Left colon (tissue), 2 donors: Measurements from ENCODE around the gene CSF1R. TPM values are rescaled to one million over a fixed set of nuclear protein-coding genes. Genes with fewer than 3 reads are reported as not detected.

Experiments
- ATAC-seq: fragments of 200-7000 bp; cut with Tn5 transposase; one replicate; pipeline ENCODE4 v1.9.1; 2020; ENCODE audit warnings: mild to moderate bottlenecking, moderate library complexity
- DNase-seq, 2 donors: peaks; one replicate each; pipeline ENCODE4 v3.0.0-alpha.2; 2020
- intact Hi-C, 2 donors: fragments of 100-400 bp; cut with DNase I in 1 of 2; cut with micrococcal nuclease in 1 of 2; formaldehyde crosslinking; loops; one replicate each; pipeline versions ENCODE4 v1.11.2 to v1.14.0; 2022; cut with DNase I, micrococcal nuclease
- total RNA-seq, 2 donors: library from RNA; stranded (reverse); fragmentation: NEBNext Ultra II Directional; extraction: Animal tissue kit (Norgen Biotek cat#: 25700); gene quantifications; one replicate each; pipeline ENCODE4 v1.2.1, GENCODE V29; 2021
- donor health status: DM: no; HTN: no; CAD: no.
- donor health status: DM: yes; HTN: yes; CAD: no.

CSF1R gene
- total RNA-seq, 2 donors from 2014 or later: 6.9 to 32.2 TPM

DNA sequence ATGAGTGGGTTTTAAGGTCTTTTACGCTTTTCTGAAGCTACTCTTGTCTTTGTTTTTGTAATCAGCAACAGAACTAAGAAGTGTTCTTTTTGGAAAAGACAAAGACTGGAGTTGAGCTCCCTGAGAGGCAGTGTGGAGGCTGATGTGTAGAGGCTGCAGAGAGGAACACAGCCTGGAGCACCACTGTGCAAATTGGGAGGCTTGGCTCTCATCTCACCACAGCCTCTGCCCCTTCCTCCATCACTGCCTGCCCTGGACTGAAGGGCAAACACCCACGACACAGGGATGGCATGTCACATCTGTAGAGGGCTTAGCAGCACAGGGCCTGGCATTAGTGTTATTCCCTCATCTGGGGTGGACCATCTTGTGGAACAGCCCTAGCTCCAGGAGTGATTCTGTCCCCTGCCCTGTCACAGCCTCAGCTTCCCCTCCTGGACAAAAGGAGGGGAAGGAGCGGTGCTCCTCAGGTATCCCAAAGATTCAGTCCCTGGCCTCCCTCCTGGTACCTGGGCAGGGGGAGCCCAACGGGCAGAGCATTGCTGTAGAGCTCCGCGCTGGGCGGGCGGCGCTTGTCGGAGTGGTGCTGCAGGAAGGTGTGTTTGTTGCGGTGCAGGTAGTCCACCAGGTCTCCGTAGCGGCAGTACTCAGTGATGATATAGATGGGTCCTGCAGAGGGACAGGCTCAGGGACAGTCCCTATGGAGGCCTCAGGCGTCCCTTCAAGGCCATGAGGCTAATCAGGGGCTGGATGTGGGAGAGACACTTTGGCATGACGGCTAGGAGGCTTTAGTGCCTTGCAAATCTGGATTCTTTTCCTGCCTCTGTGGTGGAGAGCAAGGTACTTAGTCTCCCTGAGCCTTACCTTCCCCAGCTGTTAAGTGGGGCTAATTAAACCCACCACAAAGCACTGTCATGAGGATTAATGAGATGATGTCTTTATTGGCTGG lies 36.5 kb upstream of the CSF1R start:
- intact Hi-C loops: no loop called here
- DNase-seq: no peak
- peak; percentile 13 for ATAC-seq

DNA sequence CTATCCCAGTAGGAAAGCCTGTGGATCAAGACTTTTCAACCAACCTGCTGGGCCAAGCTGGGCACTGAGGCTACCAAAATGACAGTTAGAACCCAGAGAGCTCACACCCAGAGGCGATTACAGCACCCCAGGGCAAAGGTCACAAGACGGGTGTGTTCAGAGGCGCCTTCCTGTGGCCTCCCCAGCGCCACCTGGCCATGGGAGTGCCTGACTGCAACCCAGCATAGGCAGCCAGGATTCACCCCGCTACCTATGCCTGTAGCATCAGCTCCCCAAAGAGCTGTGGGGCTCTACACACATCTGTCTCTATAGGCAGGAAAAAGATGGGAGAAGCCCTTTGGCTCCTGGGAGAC lies 35.8 kb upstream of the CSF1R start:
- DNase-seq: peak; percentile 80 to 88
- intact Hi-C loops: no loop called here
- ATAC-seq: peak; percentile 98

DNA sequence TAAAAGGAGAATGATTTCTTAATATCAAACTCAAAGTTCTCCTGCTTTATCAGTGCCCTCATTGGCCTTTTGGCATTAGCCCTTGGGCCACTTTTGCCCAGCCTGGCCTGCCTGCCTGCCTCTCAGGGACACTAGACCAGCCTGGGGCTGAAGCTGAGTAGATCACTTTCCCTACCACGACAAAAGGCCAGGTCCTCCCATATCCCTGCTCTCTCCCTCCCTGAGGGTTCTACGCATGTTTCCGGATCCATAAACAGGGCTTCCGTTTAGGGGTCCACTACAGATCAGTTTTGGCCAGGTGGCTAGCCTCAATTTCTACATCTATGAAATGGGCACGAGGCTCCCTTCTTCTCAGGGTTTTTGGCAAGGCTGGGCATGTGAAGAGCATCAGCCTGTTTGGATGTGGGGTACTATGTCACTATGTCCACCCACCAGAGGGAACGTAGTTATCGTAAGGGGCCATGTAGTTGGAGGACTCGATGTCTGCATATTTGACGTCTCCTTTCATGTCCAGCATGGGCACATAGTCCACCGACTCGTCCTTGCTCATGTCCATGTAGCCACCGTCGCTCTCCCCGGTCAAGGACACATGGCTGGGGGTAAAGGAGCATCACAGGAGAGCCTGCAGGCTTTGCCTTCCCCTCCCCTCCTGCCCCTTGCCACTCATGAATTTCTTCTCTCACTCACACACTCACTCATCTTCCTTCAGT lies 35.2 kb upstream of the CSF1R start:
- no peak for ATAC-seq
- intact Hi-C loops: no loop called here
- peak in 1 of 2 donors; percentile 20 for DNase-seq

DNA sequence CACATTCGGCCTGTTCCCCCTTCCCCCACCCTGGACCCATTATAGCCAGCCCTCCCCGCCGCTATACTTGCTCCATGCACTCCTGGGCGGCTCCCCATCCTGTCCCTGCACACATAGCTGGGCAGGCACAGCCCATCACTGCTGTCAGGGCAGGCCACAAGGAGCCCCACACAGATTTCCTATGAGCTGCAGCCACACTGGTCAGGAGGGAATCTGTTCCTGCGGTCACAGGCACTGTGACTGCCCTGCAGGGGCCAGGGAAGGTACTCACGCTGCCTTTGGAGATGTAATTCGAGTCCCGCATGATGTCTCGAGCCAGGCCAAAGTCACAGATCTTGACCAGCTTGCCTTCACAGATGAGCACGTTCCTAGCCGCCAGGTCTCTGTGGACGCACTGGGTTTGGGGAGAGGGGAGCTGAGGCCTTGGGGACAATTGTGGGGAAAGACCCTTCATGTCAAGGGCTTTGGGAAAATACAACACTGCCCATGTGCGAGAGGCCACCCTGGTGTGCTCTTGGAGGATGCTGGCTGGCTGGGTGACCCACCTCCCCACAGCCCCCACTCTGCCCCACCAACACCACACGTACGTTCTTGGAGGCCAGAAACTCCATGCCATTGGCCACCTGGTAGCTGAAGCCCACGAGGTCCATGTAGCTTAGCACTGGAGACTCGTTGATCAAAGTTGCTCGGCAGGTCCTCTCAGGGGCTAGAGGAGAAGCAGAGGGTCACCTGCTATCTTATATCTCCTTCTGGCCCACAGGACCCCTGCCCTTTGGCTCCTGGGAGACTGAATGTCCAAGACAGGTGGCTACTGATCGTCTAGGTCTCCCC lies 34.5 kb upstream of the CSF1R start:
- intact Hi-C loops: no loop called here
- no peak for ATAC-seq
- DNase-seq: peak in 1 of 2 donors; percentile 15

DNA sequence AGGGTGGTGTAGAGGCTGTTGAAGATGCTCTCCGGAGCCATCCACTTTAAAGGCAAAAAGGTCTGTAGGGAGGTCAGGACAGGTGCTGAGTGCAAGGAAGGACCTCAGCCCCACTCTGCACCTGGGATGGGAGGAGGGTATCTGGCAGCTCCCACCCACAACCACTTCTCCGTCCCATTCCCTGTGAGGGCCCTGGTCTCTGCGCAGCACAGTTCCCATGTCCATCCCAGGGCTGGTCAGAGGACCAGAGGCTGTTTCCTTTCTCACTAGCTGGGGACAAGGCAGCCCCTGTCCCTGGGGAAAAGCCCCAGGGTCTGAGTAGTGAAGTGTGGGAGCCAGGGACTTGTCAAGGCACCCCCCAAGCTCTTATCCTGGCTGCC lies 33.7 kb upstream of the CSF1R start:
- intact Hi-C loops: no loop called here
- no peak for ATAC-seq
- DNase-seq: no peak

DNA sequence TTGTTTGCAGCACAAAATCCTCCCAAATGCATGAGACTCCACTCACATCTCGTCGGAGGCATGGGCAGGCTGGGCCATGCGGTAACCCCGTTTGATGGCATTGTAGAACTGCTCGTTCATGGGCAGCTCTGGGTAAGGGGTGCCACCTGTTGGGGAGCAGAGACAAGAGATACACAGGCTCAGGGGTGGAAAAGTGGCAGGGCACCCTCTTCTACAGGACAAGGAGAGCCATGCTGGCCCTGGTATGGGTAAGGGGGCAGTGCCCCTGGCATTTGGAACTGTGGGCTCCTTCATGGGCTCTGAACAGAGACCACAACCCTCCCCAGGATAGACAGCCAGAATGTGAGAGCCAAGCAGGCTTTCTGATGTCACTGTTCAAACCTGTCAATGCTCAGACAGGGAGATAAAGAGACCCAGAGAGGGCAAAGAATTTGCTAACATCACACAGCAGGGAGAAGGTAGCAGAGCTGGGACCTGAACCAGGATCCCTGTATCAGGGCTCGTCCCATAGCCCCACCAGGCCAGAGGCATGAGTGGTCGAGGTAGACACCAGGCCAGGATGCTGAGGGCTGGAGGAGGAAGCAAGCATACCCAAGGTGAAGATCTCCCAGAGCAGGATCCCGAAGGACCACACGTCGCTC lies 33.2 kb upstream of the CSF1R start:
- no peak for ATAC-seq
- DNase-seq: peak in 1 of 2 donors; percentile 16
- intact Hi-C loops: no loop called here

DNA sequence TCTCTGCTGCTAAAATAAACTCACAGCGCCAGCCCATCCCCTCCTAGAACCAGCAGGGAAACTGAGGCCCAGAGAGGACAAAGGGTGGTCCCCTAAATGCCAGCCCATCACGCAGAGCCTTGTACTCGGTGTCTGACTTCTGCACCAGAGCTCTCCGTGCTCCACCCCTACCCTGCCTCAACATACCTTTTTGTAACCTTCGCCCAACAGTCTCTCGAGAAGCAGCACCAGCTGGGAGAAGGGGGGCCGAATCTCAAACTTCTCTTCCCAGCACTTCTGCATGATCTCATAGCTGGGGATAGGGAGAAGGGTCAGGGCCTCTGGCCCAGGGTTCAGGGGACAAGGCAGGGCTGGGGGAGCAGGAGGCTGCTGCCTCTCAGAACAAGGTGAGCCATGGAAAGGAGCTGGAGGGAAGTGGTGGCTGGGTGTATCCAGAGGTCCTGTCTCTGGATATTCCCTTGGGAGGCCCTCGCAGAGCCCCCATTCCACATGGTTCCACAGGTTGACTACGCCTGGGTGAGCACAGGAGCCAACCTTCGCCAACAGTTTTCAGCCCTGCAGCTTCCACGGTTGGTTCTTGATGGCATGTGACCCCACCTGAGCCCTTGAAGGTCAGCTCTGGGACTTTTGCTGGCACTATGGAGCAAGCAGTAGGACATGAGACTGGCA lies 32.3 kb upstream of the CSF1R start:
- intact Hi-C loops: no loop called here
- ATAC-seq (no peak), DNase-seq (peak in 1 of 2 donors; percentile 17)

DNA sequence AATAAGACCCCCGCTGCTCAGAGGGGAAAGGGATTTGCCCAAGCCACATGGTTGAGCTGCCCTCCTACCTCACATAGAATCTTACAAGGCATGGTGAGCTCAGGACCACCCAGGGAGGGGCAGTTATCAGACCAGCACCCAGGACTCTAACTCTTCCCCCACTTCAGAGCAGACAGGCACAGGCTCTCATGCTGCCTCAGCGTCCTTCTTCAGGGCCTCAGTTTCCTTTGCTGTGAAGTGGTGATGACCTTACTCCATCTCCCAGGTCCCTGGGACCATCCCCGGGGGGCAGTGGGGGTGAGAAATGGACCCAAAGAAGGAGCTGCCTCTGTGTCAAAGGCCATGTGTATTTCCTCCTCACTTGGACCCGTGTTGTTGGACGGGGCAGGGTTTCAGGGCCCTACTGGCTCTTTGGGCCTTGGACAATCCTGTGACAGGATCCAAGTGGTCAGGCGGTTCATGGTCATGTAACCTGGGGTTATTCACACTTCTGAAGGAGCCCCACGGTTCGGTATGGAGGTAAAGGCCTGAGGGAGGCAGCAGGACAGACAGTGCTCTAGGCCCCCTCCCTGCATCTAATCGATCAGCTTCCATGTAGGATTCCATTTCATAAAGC lies 31.7 kb upstream of the CSF1R start:
- DNase-seq: no peak
- ATAC-seq: no peak
- intact Hi-C loops: no loop called here

DNA sequence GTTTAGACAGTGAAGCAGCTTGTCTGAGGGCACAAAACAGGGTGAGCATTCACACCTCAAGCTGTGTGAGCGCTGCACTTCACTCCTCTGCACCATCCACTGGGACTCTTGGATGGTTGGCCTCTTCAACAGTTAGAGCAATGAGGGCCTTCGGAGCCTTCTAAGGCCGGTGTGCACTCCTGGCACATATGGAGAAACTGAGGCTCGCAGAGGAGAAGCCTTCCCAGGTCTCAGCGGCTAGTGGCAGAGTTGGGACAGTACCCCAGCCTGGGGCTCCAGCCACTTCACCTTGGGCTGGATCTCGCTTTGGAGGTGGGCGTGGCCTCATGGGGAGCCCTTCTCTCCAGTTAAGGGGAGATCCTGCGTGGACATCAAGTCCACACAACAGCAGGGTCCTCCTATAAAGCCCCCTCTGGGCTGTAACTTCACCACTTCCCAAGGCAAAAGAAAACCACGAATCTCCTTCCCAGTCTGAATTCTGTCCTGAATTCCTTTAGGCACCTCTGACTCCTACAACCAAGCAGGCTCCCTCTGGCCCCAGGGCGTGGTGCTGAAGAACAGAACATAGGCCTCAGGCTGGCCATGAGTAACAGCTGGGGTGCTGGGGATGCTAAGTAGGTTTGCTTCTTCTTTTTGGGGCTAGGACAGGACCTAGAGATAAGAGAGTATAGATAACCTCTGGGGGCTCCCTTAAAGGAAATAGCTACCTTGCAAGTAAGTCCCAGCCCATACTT lies 30.5 kb upstream of the CSF1R start:
- ATAC-seq: no peak
- intact Hi-C loops: no loop called here
- peak in 1 of 2 donors; percentile 16 for DNase-seq

DNA sequence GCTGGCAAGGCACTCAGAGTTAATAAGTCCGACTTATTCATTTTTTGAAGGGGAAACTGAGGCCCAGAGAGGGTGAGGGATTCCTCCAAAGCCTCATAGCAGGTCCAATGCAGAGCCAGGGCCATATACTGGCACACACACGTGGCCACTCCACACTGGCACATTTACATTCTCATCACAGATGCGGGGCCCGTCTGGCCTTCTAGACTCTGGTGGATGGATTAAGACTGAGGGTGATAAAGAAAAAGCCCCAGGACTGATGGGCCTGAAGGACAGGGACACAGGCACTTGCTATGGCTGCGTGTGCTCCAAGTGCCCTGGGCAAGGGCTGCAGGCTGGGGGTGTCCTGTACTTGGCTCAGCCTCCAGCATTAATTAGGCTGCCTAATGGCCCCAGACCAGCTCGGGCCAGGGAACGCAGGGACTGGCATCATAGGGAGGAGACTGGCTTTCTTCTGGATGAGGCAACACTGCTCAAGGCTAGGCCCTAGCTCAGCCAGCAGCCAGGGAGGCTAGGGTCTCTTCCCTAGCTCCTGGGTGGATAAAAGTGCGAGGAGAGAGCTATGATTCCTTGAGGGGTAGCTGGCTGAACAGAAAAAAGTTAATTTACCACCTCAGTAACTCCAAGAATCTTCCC lies 28.5 kb upstream of the CSF1R start:
- no peak for DNase-seq
- intact Hi-C loops: no loop called here
- no peak for ATAC-seq

DNA sequence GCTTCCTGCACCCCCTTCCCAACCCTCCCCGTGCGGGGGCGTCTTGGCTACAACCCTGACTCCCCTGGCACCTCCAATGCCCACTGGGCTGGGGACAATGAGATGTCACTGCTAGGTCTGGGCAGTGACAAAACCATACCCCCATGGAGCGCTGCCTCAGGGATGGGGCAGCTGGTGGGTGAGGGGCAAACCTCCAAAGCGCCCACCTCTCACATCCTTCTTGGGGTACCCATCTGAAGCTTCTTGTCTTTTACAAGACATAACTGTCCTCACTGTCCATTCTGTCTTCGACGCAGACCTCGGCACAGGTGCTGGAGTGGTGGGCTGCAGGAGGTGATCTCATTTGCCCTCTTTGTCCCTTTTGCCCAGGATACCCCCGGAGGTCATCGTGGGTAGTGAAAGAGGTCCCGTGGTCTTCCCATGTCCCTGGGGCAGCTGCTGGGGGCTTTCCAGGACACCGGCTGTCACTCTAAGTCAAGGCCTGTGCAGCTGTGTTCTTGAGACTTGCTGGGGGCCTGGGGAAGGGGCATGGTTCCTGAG lies 27.8 kb upstream of the CSF1R start:
- ATAC-seq (no peak), DNase-seq (no peak)
- intact Hi-C loops: no loop called here

DNA sequence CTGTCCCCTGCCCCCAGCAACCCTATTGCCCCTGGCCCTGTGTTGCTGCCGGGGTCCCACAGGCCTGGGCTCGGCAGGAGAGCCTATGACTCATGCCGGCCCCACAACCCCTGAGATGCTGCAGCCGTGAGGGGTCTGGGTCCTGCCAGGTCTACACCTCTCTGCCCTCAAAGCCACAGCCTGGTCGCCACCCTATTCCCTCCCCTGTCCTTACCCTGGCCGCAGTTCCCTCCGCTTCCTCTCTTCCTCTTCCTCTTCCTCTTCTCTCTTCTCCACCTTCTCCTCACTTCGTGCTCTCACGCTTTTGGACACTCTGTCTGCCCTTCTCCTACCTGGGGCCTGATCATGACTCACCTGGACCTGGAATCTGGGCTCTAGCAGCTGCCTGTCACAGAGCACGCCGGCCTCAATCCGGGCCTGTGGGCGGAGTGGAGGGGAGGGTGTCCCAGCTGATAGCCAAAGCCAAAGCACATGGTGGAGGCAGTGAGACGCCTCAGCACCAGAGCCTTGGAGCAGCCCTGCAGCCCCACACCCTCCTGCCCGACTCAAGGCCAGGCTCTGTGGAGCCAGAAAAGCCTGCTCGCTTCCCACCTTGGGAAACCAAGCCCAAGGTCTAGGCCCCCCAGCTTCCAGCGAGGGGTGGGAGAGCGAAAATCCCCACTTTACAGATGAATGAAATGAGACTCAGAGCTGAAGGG lies 26.8 kb upstream of the CSF1R start:
- DNase-seq (no peak), ATAC-seq (no peak)
- intact Hi-C loops: no loop called here

DNA sequence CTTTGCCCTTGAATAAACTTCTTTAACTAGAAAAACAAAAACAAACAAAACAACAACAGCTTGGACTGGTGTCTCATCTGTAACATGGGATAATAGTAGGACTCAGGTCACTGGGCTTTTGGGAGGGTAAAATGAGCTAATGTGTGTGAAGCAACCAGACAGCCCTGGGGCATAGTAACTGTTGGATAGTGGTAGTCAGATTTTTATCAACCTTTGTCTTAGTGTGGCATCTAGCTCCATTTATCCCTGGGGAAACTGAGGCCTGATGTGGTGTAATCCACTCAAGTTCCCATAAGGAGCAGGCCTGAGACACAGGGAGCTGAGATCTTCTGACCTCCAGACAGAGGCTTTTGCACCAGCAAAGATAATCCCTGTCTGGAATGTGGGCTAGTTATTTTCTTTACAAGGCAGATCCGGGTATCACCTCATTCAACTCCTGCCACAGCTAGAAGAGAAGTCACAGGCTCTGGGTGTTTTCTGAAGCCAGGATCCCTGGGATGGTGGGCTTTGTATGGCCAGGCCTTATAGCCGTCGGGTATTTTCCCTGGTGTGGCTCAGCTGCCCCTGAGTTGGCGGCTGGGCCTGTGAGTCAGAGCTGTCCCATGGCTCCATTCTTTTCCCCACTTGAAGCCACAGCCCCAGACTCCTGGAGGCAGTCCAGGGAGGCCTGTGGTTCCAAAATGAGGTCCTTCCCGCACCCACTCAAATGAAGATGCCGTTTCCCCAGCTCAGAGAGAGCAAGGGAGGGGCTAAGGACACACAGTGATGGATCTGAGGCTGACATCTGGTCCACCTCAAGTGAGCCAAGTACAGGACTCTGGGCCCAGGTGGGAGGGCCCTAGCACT lies 26.1 kb upstream of the CSF1R start:
- intact Hi-C loops: no loop called here
- DNase-seq (no peak), ATAC-seq (no peak)

DNA sequence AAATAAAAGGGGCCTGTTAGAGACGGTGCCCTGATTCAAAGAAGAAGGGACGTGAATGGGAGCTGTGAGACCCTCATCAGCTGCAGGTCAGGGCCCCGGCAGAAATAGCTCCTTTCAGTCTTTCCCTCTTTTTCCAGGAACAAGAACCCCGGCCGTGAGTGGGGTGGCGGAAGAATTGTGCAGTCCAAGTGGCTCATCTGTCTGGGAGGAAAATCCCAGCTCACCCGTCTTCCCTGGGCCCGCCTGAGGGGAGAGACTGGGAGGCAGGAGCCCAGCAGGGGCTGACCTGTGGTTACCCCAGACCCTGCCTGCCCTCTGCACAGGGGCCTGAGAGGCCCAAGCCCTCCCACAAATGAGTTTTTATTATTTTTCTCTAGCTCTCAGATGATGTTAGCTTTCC lies 24.8 kb upstream of the CSF1R start:
- no peak for DNase-seq
- intact Hi-C loops: no loop called here
- ATAC-seq: no peak

DNA sequence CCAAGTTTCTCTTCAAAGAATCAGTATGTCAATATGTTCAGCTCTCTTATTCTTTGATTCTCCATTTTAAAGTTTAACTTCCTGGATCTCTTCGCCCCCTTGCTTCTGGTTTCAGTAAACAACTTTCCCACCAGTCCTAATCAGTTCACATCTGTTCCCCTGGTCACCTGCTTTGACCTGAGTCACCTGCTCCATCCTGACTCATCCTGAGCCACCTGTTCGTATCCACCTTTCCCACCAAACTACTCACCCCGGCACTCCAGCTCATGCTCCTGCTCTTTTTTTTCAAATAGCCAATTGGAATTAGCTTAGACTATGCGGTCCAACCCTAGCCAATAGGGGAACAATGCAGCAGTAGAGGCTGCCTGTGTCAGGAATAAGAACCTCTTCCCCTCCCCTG lies 23.6 kb upstream of the CSF1R start:
- ATAC-seq (no peak), DNase-seq (no peak)
- intact Hi-C loops: no loop called here
